Measurements from ENCODE around the gene MCM3AP.
A peak's percentile ranks its signal among the peaks of the same experiment; 100 is the strongest.

The MCM3AP gene

DNA sequence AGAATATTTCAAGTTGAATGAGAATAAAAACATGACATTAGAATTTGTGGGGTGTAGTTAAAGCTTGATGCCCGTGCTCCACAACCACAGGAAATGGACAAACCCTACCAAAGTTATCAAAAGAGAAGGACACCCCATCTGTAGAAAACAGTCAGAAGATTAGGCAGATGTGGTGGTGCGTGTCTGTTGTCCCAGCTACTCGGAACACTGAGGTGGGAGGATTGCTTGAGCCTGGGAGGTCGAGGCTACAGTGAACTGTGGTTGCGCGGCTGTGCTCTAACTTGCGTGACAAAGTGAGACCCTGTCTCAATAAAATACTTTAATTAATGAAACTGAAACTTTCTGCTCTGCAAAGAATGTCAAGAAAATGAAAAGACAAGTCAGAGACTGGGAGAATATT lies 99.7 kb downstream of the MCM3AP start:
- H3K4me3 ChIP-seq (ENCODE audit: low read length): peak overlapping the region; percentile 94
- no peak for TF ChIP-seq EZH2phosphoT487 (IDR thresholded peaks at IDR 0.05; ENCODE audit: borderline replicate concordance, low read length)
- H3K79me2 ChIP-seq (ENCODE audit: control insufficient read depth, low read length): no peaks in the 10 kb centered on the region
- H3K9me3 ChIP-seq (ENCODE audit: control insufficient read depth, insufficient read depth, low read length): no peaks in the 10 kb centered on the region
- no peaks in the 10 kb centered on the region for H3K27me3 ChIP-seq (ENCODE audit: control insufficient read depth, low read length)
- no peaks in the 10 kb centered on the region for H4K20me1 ChIP-seq (ENCODE audit: control insufficient read depth, insufficient read depth, low read depth, low read length)
- H3K27ac ChIP-seq (ENCODE audit: low read depth, low read length): peak overlapping the region; percentile 64
- H3F3A ChIP-seq (ENCODE audit: control insufficient read depth, insufficient read depth): peaks cover 9% of the 10 kb centered on the region; the same call in 1 of the 2 replicates
- peaks cover 23% of the 10 kb centered on the region for H3K4me1 ChIP-seq (ENCODE audit: control insufficient read depth, low read length)
- H3K9me2 ChIP-seq (replicated peaks; ENCODE audit: control insufficient read depth, low read length): no peaks in the 10 kb centered on the region
- H3K36me3 ChIP-seq (ENCODE audit: control insufficient read depth, low read length): peaks cover 20% of the 10 kb centered on the region
- peak overlapping the region; percentile 100 for H3K4me2 ChIP-seq (ENCODE audit: low read length)

Data from DOHH2 (cell line).